Left lung (tissue), 10 donors: ENCODE data around the gene ERFL. TPM values are rescaled to one million over a fixed set of nuclear protein-coding genes. Genes with fewer than 3 reads are reported as not detected.

ENCODE experiments used
- ATAC-seq: fragments of 200-7000 bp; cut with Tn5 transposase; one replicate; pipeline ENCODE4 v1.9.1; 2020; ENCODE audit warnings: moderate library complexity
- DNase-seq, 4 donors: peaks; one replicate each; pipeline ENCODE4 v3.0.0-alpha.2; 2013 to 2020
- H3K27ac ChIP-seq, 2 donors: fragments of 200-600 bp; sonication (generic) in 1 of 2; one replicate each; pipeline versions ENCODE4 v1.5.0 to v1.8.0; 2020 to 2021
- H3K27me3 ChIP-seq, 2 donors: fragments of 200-600 bp; sonication (generic) in 1 of 2; one replicate each; pipeline versions ENCODE4 v1.5.0 to v1.8.0; 2020 to 2021
- H3K36me3 ChIP-seq, 2 donors: fragments of 200-600 bp; sonication (generic) in 1 of 2; one replicate each; pipeline versions ENCODE4 v1.5.0 to v1.8.0; 2020 to 2021
- H3K4me1 ChIP-seq, 2 donors: fragments of 200-600 bp; one replicate each; pipeline ENCODE4 v1.8.0; 2021
- H3K4me3 ChIP-seq, 2 donors: fragments of 200-600 bp; sonication (generic) in 1 of 2; one replicate each; pipeline versions ENCODE4 v1.5.0 to v1.8.0; 2020 to 2021; ENCODE audit warnings: mild to moderate bottlenecking in 1 of 2
- H3K9me3 ChIP-seq, 2 donors: fragments of 200-600 bp; sonication (generic) in 1 of 2; one replicate each; pipeline versions ENCODE4 v1.5.0 to v1.8.0; 2020 to 2021
- intact Hi-C, 2 donors: fragments of 100-400 bp; cut with DNase I; formaldehyde crosslinking; loops; one replicate each; pipeline versions ENCODE4 v1.11.2 to v1.14.2; 2022
- polyA plus RNA-seq, 6 donors: library from polyadenylated mRNA; unstranded; fragments of 120-200 nt; gene quantifications; one replicate each; pipeline ENCODE4 v1.2.1, GENCODE V29; 2013; ENCODE audit not compliant: insufficient read length in 6 of 6
- total RNA-seq, 2 donors: library from RNA; stranded (reverse); fragmentation: NEBNext Ultra II Directional; extraction: Animal tissue kit (Norgen Biotek cat#: 25700); gene quantifications; one replicate each; pipeline ENCODE4 v1.2.1, GENCODE V29; 2021
- TF ChIP-seq, protein P1 (sequence below), 2 donors: fragments of 200-600 bp; sonication (generic) in 1 of 2; IDR thresholded peaks; one replicate each; pipeline versions ENCODE4 v1.5.0 to v1.8.0; 2021; ENCODE audit warnings: antibody characterized with exemption in 2 of 2
- donor health status: DM: no; HTN: yes; CAD: no.
- donor health status: DM: no; HTN: no; CAD: no.

ERFL gene
- total and polyA plus RNA-seq, 8 donors = 0.08 to 0.38 (median 0.26) TPM; not detected in 2

GRCh38 chr19:41872775-41873647, 55.2 kb downstream of the ERFL start:
- no peaks in the 10 kb centered on the region for H3K27me3 ChIP-seq
- H3K4me1 ChIP-seq = peaks cover 22 to 87% of the 10 kb centered on the region in 2 donors
- TF ChIP-seq, protein P1, sequence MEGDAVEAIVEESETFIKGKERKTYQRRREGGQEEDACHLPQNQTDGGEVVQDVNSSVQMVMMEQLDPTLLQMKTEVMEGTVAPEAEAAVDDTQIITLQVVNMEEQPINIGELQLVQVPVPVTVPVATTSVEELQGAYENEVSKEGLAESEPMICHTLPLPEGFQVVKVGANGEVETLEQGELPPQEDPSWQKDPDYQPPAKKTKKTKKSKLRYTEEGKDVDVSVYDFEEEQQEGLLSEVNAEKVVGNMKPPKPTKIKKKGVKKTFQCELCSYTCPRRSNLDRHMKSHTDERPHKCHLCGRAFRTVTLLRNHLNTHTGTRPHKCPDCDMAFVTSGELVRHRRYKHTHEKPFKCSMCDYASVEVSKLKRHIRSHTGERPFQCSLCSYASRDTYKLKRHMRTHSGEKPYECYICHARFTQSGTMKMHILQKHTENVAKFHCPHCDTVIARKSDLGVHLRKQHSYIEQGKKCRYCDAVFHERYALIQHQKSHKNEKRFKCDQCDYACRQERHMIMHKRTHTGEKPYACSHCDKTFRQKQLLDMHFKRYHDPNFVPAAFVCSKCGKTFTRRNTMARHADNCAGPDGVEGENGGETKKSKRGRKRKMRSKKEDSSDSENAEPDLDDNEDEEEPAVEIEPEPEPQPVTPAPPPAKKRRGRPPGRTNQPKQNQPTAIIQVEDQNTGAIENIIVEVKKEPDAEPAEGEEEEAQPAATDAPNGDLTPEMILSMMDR (IDR thresholded peaks at IDR 0.05) = peak; percentile 61 to 66
- peak overlapping the region in 1 of 2 donors; percentile 74 for H3K27ac ChIP-seq
- H3K4me3 ChIP-seq = no peak overlapping the region
- peak; percentile 84 for ATAC-seq
- H3K36me3 ChIP-seq = peaks cover 3 to 52% of the 10 kb centered on the region in 2 donors
- intact Hi-C loops = loop anchor here in 1 of 2 donors (5.0 kb wide), 1 partner anchor 64 kb away; no protein-coding TSS in a partner anchor
- H3K9me3 ChIP-seq = no peaks in the 10 kb centered on the region
- DNase-seq = peak in 3 of 4 donors; percentile 60 to 96 (median 78)

GRCh38 chr19:41872384-41872774, 55.9 kb downstream of the ERFL start:
- intact Hi-C loops = loop anchor here in 1 of 2 donors (5.0 kb wide), 1 partner anchor 65 kb away; no protein-coding TSS in a partner anchor
- TF ChIP-seq, protein P1 (IDR thresholded peaks at IDR 0.05) = no peak

DNA sequence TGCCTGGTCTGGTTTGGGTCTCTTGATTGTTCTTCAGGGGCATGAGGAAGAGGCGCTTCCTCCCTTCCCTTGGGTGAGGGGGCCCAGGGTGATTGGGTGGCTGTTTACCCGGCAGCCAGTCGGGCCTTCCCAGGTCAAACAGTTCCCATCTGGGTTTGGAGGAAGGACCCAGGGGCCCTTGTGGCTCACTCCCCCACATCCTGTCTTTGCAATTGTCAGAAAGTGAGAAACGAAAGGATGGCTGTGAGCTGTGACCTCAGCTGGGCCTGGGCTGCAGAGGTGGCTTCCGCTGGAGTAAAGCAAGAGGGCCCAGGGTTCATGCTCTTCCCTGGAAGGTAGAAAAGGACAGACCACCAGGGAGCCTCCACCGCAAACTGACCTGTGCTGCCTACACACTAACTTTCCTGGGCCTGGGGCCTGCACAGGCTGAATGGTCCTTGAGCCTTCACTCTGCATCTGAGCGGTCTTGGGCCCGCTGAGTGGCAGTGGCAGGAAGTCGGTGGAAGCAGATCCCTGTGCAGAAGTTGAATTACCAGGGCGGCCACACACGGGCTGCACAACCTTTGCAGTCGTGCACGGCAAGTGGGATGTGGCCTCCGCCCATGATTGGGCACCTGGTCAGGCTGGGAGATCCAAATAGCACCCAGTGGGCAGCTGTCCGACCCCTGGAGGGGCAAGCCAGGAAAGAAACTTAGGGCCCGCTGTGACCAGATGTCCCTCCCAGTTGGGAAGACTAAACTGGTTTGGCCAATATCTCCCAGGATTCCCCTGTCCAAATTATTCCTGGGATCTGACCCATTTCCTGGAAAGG, 56.5 kb downstream of the ERFL start:
- ATAC-seq (no peak), DNase-seq (no peak)
- Histone ChIP-seq H3K27me3 (no peaks in the 10 kb centered on the region), H3K36me3 (peaks cover 3 to 64% of the 10 kb centered on the region in 2 donors), H3K4me3 (no peak overlapping the region), H3K4me1 (peaks cover 25 to 87% of the 10 kb centered on the region in 2 donors), H3K27ac (peak overlapping the region in 1 of 2 donors; percentile 74), H3K9me3 (no peaks in the 10 kb centered on the region)
- intact Hi-C loops = loop anchor here in 1 of 2 donors (5.0 kb wide), 1 partner anchor 66 kb away; no protein-coding TSS in a partner anchor
- TF ChIP-seq, protein P1 (IDR thresholded peaks at IDR 0.05) = no peak

More at GRCh38 chr19:41872384-41872774, 55.9 kb downstream of the ERFL start:
- DNase-seq (no peak), ATAC-seq (no peak)
- H3K9me3 ChIP-seq = no peaks in the 10 kb centered on the region
- H3K4me3 ChIP-seq = no peak overlapping the region
- H3K27ac ChIP-seq = peak overlapping the region in 1 of 2 donors; percentile 74
- H3K4me1 ChIP-seq = peaks cover 25 to 87% of the 10 kb centered on the region in 2 donors
- peaks cover 3 to 58% of the 10 kb centered on the region in 2 donors for H3K36me3 ChIP-seq
- H3K27me3 ChIP-seq = no peaks in the 10 kb centered on the region

- intact Hi-C loops = loop anchor here in 1 of 2 donors (5.0 kb wide), 1 partner anchor 67 kb away; no protein-coding TSS in a partner anchor
- H3K4me1 ChIP-seq = peaks cover 25 to 90% of the 10 kb centered on the region in 2 donors
- no peak overlapping the region for H3K27ac ChIP-seq
Measured at GRCh38 chr19:41870401-41870873, 57.8 kb downstream of the ERFL start.

More at GRCh38 chr19:41870401-41870873, 57.8 kb downstream of the ERFL start:
- no peak for DNase-seq
- TF ChIP-seq, protein P1 (IDR thresholded peaks at IDR 0.05) = no peak
- peak; percentile 4 for ATAC-seq
- Histone ChIP-seq H3K9me3 (no peaks in the 10 kb centered on the region), H3K4me3 (no peak overlapping the region), H3K36me3 (peaks cover 3 to 77% of the 10 kb centered on the region in 2 donors), H3K27me3 (no peaks in the 10 kb centered on the region)
